OCI-LY3 (cell line): ENCODE data around the gene ANKS1A.

Experiments
- H2AFZ ChIP-seq: fragments of 200-600, 300-600 bp; shearing (Covaris generic); 2 replicates; pipeline ENCODE4 v1.6.0; 2014; ENCODE audit warnings: antibody characterized with exemption, low read depth, low read length
- H3K27ac ChIP-seq: fragments of 200-600, 300-600 bp; sonication (generic); 2 replicates; pipeline ENCODE4 v1.5.1; 2014; ENCODE audit warnings: mild to moderate bottlenecking, low read length, moderate library complexity, mixed read lengths
- H3K27me3 ChIP-seq: fragments of 200-600, 300-600 bp; sonication (generic); 2 replicates; pipeline ENCODE4 v1.6.1; 2014; ENCODE audit warnings: low read depth, low read length, mixed read lengths
- H3K36me3 ChIP-seq: fragments of 200-600, 300-600 bp; sonication (generic); replicated peaks from 2 replicates; pipeline ENCODE3; 2014; ENCODE audit warnings: low read depth, low read length, mixed read lengths
- H3K4me1 ChIP-seq: fragments of 300-600, 200-600 bp; sonication (generic); 2 replicates; pipeline ENCODE4 v1.6.1; 2014; ENCODE audit warnings: low read length, mixed read lengths
- H3K4me2 ChIP-seq: fragments of 200-600, 300-600 bp; sonication (generic); 2 replicates; pipeline ENCODE4 v1.6.1; 2014; ENCODE audit warnings: low read length, mixed read lengths
- H3K4me3 ChIP-seq: fragments of 300-600, 200-600 bp; sonication (generic); 2 replicates; pipeline ENCODE4 v1.5.1; 2014; ENCODE audit warnings: antibody characterized with exemption, mild to moderate bottlenecking, low read length, moderate library complexity
- H3K79me2 ChIP-seq: fragments of 300-600, 200-600 bp; shearing (Covaris generic); 2 replicates; pipeline ENCODE4 v1.6.1; 2014; ENCODE audit warnings: mild to moderate bottlenecking, low read length, mixed read lengths
- H3K9ac ChIP-seq: fragments of 300-600, 200-600 bp; shearing (Covaris generic); 2 replicates; pipeline ENCODE4 v1.6.0; 2014; ENCODE audit warnings: mild to moderate bottlenecking, low read length, moderate library complexity
- H3K9me3 ChIP-seq: fragments of 200-600, 300-600 bp; shearing (Covaris generic); 2 replicates; pipeline ENCODE4 v1.6.1; 2014; ENCODE audit warnings: low read length, mixed read lengths; ENCODE audit not compliant: insufficient read depth
- H4K20me1 ChIP-seq: fragments of 200-600, 300-600 bp; sonication (generic); 2 replicates; pipeline ENCODE4 v1.6.1; 2016; ENCODE audit warnings: low read length, mixed read lengths; ENCODE audit not compliant: insufficient read depth
- CTCF ChIP-seq: fragments of 200-600, 300-600 bp; sonication (generic); IDR thresholded peaks from 2 replicates; pipeline ENCODE4 v1.5.1; 2014; ENCODE audit warnings: antibody characterized with exemption, low read length, low read depth
- EZH2phosphoT487 ChIP-seq: fragments of 200-600 bp; shearing (Covaris generic); IDR thresholded peaks from 2 replicates; pipeline ENCODE4 v1.6.1; 2018; ENCODE audit warnings: antibody characterized with exemption, mixed run types, low read depth

ANKS1A gene

GRCh38 chr6:35073766-35074471 lies 184.9 kb downstream of the ANKS1A start:
- no peaks in the 10 kb centered on the region for H3K79me2 ChIP-seq
- H3K9me3 ChIP-seq = no peaks in the 10 kb centered on the region
- H3K4me2 ChIP-seq = no peak overlapping the region
- H3K4me1 ChIP-seq = no peaks in the 10 kb centered on the region
- H2AFZ ChIP-seq = no peak overlapping the region
- H4K20me1 ChIP-seq = no peaks in the 10 kb centered on the region
- H3K27me3 ChIP-seq = no peaks in the 10 kb centered on the region
- H3K36me3 ChIP-seq = no peaks in the 10 kb centered on the region
- TF ChIP-seq CTCF (no peak), EZH2phosphoT487 (no peak)
- no peak overlapping the region for H3K9ac ChIP-seq
- H3K4me3 ChIP-seq = no peak overlapping the region
- no peak overlapping the region for H3K27ac ChIP-seq

GRCh38 chr6:35076997-35077712 lies 188.1 kb downstream of the ANKS1A start:
- no peak overlapping the region for H2AFZ ChIP-seq
- H3K27me3 ChIP-seq = no peaks in the 10 kb centered on the region
- no peak for TF ChIP-seq EZH2phosphoT487
- no peak for TF ChIP-seq CTCF
- H4K20me1 ChIP-seq = no peaks in the 10 kb centered on the region
- no peak overlapping the region for H3K9ac ChIP-seq
- H3K27ac ChIP-seq = no peak overlapping the region
- H3K79me2 ChIP-seq = no peaks in the 10 kb centered on the region
- H3K4me1 ChIP-seq = peaks cover 6% of the 10 kb centered on the region; the same call in 1 of the 2 replicates
- H3K4me3 ChIP-seq = no peak overlapping the region
- no peak overlapping the region for H3K4me2 ChIP-seq
- H3K9me3 ChIP-seq = no peaks in the 10 kb centered on the region
- no peaks in the 10 kb centered on the region for H3K36me3 ChIP-seq

GRCh38 chr6:35077713-35078105 lies 188.7 kb downstream of the ANKS1A start:
- Histone ChIP-seq H3K36me3 (no peaks in the 10 kb centered on the region), H3K4me3 (no peak overlapping the region), H2AFZ (no peak overlapping the region), H3K9me3 (no peaks in the 10 kb centered on the region), H3K9ac (no peak overlapping the region), H3K27ac (no peak overlapping the region), H3K4me1 (peaks cover 6% of the 10 kb centered on the region; the same call in 1 of the 2 replicates), H4K20me1 (no peaks in the 10 kb centered on the region), H3K4me2 (no peak overlapping the region), H3K27me3 (no peaks in the 10 kb centered on the region), H3K79me2 (no peaks in the 10 kb centered on the region)
- TF ChIP-seq EZH2phosphoT487 (no peak), CTCF (no peak)

GRCh38 chr6:35078226-35078850 lies 189.3 kb downstream of the ANKS1A start:
- H3K4me3 ChIP-seq = no peak overlapping the region
- H3K4me1 ChIP-seq = peaks cover 6% of the 10 kb centered on the region; the same call in 1 of the 2 replicates
- H3K79me2 ChIP-seq = no peaks in the 10 kb centered on the region
- TF ChIP-seq EZH2phosphoT487 (no peak), CTCF (no peak)
- H3K4me2 ChIP-seq = no peak overlapping the region
- H3K27me3 ChIP-seq = no peaks in the 10 kb centered on the region
- H3K9me3 ChIP-seq = no peaks in the 10 kb centered on the region
- H2AFZ ChIP-seq = no peak overlapping the region
- H3K36me3 ChIP-seq = no peaks in the 10 kb centered on the region
- no peak overlapping the region for H3K9ac ChIP-seq
- no peak overlapping the region for H3K27ac ChIP-seq
- H4K20me1 ChIP-seq = no peaks in the 10 kb centered on the region
